Right hindlimb (tissue), 1 donor: ENCODE data around the gene LCNL1.

Source experiments
- DNase-seq: peaks from one replicate; pipeline ENCODE4 v3.0.0-alpha.2; 2018

The LCNL1 gene

DNA sequence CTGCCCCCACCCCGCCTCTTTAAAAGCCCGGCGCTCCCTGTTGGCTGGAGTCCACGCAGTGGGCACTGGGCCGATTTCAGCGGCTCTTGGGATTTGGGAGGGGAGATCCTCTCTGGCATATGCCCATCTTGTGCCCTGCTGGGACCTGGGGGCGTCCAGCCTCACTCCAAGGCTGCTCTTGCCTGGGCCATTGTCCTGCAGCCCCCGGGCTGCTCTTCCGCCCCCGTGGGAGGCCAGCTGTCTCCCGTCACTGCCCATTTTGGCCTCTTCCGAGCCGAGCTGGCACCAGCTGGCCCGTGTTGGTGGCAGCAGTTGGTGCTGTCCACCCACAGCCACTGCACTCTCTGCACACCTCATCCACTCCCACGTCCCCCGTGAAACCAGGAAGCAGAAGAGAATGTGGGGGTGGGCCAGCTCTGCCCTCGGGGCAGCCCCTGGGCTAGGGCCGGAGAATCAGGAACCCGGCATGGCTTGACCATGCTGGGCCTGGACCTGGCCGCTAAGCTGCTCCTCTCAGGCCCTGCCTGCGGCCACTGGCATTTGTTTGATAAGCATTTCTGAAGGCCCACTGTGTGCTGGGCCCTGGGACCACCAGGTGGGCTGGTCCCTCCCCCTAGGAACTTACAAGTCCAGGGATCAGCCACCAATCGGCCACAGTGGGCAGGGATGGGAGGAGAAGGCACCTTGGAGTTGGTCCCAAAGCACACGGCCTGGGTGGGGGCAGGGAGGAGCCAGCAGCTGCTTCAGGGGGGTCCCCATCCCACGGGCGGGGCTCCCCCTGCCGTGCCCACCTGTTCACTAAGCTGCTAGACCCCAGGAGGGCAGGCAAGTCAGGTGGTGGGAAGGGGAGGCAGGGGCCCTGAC is 35.5 kb upstream of the LCNL1 start:
- no peak for DNase-seq

DNA sequence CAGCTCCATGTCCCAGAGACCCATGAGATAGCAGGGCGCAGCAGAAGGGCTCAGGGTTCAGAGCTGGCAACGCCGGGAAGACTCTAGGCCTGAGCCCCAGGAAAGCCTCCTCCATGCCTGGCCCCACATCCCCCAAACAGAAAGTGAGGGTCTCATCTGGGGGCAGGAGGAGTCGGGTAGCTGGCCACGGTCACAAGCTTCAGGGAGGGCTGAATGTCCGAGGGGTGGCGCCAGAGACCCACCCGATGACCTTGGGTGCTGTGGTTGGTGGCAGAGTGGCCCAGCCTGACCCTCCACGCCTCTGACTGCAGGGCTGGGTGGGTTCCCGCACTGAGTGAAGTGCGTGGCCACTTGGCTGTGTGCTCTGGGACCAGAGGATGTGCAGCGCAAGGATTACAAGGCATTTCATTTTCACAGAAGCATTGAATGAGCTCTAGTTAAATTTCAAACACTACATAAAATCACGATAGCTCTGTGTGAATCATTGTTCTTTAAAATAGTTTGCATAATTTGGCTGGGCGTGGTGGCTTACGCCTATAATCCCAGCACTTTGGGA is 34.8 kb upstream of the LCNL1 start:
- no peak for DNase-seq

- DNase-seq: no peak
Measured at GRCh38 chr9:136949239-136949816, 33.5 kb upstream of the LCNL1 start.

GRCh38 chr9:136949817-136950655 is 32.8 kb upstream of the LCNL1 start:
- DNase-seq: peak; percentile 90

GRCh38 chr9:136950656-136951276 is 32.0 kb upstream of the LCNL1 start:
- DNase-seq: no peak

DNA sequence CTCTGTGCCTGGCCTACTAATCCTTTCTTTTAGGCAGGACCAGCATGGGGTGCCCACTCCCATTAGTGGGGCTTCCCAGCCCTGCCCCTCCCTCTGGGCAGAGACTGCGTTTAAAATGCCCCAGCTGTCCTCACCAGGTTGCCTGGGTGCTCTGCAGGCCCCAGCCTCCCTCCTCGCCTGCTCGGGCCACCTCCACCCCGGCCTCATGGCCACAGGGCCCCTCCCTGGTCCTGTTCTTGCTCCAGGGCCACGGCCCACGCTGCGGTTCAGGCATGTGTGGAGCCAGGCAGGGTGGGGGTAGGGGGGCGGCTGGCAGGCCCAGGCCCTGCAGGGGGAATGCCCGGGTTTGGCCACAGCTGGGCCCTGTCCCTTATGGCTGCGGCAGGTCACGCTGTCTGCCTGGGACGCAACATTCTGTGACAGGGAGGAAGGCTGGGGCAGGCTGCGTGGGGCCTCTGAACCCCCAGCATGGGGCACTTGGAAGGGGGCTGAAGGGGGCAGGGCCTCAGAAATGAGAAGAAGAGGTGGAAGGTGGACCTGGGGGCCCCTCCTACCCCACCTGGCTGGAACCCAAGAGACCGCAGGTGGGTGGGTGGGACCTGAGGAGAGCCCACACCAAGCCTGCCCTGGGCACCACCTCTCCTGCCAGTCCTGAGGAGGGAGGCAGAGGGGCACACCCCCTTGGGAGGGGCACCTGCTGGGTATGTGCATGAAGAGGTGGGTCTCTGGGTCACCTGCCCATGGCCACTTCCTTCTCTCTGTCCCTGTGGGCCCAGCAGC is 31.1 kb upstream of the LCNL1 start, which contains the start of gene LCN12:
Gene LCN12 (plus strand): TSS at position 733 of the 780 bp plus-strand sequence. CDS start 55 bp downstream, outside the sequence.
- no peak for DNase-seq

DNA sequence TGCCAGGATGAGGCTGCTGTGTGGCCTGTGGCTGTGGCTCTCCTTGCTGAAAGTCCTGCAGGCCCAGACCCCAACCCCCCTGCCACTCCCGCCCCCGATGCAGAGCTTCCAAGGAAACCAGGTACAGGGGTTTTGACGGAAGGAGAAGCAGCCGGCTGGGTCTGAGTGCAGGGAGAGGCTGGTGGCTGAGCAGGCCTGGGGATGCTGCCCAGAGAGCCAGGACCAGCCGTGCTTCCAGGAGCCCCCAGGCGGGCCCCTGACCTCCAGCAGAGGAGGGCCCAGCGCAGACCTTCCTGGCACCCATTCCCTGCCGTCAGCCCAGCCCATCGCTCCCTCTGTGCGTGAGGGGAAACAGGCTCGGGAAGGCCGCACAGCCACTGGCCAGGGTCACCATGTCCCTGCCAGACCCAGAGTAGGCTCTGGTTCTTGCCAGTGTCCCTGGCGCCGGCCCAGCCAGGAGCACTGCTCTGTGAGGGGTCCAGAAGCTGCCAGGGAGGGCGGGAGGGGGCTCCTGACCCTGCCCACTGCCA is 30.4 kb upstream of the LCNL1 start:
- DNase-seq: no peak

- DNase-seq: no peak
Measured at GRCh38 chr9:136952876-136953770, 29.7 kb upstream of the LCNL1 start.

DNA sequence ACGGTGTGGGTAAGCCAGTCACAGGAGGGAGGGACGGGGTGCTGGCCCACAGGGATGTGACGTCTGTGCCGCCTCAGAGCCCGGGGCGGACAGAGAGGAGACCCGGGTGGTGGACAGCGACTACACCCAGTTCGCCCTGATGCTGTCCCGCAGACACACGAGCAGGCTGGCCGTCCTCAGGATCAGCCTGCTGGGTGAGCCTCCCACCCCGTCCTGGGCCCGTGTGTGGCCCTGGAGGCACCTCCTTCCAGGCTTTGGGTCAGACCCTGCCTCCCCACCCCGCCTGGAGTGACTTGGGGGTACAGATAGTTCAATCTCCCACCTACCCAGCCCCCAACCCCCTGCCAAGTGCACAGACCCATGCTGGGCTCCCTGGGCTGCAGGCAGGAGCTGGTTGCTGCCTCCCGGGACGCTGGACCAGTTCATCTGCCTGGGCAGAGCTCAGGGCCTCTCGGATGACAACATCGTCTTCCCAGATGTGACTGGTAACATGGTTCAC is 29.0 kb upstream of the LCNL1 start:
- DNase-seq: no peak

DNA sequence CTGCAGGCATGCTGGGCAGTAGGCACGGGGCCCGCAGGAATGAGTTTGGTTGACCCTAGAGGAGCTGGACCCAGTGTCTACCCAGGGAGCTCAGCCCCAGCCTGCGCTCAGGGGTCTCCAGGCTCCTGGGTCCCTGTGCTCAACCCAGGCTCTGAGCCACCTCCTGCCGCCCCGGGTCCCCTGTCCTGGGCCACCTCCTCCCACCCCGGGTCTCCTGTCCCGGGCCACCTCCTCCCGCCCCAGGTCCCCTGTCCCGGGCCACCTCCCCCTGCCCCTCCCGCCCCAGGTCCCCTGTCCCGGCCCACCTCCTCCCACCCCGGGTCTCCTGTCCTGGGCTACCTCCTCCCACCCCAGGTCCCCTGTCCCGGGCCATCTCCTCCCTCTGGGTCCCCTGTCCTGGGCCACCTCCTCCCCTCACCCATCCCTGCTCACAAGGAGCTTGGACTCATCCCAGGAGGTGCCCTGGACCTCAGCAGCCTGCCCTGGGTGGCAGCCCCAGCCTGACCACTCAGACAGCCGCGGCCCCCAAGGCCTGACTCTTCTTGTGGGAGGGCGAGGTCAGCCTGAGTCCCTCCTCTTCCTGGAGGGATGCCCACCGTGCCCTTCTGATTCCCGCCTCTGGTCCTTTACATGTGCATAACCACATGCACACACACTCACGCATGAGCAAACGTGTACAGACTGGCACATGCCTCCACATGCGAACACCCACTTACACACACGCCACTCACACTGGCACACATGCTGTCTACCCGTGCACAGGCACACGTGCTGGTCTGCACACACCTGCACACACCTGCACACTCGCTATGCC is 28.3 kb upstream of the LCNL1 start:
- no peak for DNase-seq

- DNase-seq: no peak
Measured at GRCh38 chr9:136955202-136955942, 27.4 kb upstream of the LCNL1 start.

- no peak for DNase-seq
Measured at GRCh38 chr9:136955943-136956335, 26.9 kb upstream of the LCNL1 start.

DNA sequence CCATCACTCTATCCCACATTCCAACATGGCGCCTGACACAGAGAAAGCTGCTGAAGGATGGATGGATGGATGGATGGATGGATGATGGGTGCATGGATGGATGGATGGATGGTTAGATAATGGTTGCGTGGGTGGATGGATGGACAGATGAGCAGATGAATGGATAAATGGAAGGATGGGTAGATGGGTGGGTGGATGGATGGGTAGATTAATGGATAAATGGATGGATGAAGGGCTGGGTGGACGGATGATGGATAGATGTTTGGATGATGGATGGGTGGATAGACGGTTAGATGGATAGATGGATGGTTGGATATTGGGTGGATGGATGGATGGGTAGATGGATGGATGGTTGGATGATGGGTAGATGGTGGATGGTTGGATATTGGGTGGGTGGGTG is 26.2 kb upstream of the LCNL1 start:
- no peak for DNase-seq

DNA sequence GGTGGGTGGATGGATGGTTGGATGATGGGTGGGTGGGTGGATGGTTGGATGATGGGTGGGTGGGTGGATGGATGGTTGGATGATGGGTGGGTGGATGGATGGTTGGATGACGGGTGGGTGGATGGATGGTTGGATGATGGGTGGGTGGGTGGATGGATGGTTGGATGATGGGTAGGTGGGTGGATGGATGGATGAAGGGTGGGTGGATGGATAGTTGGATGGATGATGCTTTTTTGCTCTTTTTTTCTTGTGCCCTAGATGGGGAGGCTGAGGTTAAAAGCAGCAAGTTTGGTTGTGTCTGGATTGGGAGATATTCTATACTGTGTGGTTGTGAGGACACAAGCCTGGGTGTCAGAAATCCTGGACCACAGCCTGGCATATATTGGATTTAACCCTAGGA is 25.3 kb upstream of the LCNL1 start:
- DNase-seq: no peak

- no peak for DNase-seq
Measured at GRCh38 chr9:136957901-136958300, 24.9 kb upstream of the LCNL1 start.

DNA sequence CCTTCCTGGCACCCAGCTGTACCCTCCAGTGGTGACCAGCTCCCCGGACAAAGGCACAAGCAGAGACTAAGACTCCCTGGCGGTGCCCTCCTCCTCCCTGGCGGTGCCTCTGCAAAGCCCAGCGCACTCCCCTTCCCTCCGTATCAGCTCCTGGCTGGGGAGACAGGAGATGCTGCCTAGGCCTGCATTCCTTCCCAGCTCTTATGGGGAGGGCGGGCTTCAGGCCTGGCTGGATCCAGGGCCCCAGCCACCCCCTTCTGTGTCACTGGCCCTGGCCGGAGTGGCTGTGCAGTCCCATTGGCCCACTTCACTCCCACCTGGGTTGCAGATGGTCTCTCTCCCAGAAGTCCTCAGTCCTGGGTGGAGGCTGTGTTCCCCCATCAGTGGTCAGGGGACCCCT is 24.3 kb upstream of the LCNL1 start:
- no peak for DNase-seq

DNA sequence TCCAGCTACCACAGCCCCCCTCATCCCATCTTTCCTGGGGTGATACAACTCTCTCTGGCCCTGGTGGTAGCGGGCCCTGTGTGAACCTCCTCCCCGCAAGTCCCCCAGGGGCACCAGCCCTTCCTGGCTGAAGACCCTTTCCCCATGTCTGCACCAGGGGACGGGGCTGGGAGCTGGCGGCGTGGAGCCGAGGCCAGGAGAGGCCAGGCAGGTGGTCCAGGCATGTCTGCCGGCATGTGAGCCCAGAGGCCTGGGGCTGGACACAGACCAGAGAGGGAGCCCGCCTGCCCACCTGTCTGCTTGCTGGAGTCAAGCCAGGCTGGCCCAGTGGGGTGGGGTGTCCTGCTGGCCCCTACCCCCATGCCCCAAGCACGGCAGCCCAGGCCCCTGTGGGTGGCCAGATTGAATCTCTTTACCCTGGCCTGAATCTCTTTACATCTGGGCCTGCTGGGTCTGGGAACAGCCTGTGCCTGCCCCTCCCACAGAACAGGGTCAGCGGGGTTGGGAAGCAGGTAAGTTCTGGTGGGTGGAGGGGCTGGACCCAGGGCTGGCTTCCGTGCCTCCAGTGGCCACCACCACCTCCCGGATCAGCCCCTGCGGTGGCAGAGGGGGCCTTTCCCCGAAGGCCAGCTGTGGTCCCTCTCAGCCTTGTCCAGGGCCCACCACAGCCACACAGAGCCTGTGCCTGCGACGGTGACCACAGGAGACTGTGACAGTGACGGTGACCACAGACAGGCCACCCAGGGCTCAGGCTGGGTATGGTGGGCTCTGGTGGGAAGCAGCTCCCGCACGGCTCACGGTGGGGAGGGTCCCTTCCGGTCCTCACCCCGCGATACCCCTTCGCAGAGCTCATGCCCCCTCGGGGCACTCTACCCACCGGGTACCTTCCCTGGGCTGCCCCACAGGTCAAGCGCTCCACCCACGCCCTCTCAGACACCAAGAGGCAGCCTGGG is 23.6 kb upstream of the LCNL1 start:
- no peak for DNase-seq
